GM19023 (cell line): ENCODE results near the gene HMGB2.

Source experiments
- ATAC-seq: cut with Tn5 transposase; IDR thresholded peaks from one replicate; pipeline ENCODE4 v1.9.1; 2021; ENCODE audit warnings: mild to moderate bottlenecking, moderate library complexity; ENCODE audit not compliant: unreplicated experiment

The HMGB2 gene

DNA sequence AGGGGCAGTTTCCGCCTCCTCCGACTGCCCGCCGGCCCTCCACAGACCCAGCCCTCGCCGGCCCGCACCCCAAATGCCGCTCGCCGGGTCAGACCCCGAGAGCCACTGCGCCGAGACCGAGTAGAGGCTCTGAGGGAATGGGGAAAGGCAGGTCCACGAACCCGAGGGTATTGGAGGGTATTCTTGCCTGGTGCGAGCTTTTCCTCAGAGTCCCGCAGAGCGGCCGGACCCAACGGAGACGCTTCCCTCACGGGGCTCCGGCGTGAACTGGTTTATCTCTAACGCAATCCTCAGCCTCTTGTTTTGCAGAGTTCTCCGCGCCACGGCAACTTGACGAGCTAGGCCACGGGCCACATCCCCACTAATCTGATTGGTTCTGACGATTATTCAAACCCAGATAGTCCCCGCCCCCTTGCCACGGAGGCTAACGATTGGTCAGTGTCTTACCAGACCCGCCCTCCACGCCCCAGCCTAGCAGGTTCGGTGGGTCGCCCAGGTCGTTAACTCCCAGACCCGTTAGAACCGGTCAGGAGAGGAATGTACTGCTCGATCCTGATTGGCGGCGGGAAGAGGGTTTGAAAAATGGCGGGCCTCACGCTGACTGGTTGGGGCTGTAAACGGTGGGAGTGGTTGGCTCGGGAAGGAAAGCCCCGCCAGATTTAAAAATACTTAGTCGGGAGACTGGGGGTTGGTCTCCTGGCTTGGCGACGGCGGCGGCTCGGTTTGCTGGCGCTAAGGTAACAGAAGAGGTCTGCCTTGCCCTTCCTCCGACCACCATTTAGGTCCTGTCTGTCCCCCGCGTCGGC lies at the start of gene HMGB2:
TSS of gene HMGB2 (minus strand) at position 274 of the 806 bp plus-strand sequence. CDS start 709 bp downstream, outside the sequence.
- ATAC-seq = peak; percentile 94

- no peak for ATAC-seq
Observed at GRCh38 chr4:173382349-173382748, 48.2 kb upstream of the HMGB2 start.

DNA sequence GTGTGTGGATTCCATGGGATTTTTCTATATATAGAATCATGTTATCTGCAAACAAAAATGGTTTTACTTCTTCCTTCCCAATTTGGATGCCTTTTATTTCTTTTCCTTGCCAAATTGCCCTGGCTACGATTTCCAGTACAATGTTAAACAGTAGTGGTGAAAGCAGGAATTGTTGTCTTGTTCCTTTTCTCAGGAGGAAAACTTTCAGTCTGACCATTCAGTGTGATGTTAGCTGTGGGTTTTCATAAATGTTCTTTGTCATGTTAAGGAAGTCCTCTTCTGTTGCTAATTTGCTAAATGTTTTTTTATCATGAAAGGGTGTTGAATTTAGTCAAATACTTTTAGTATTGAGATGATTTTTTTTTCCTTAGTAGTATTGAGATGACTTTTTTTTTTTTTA lies 47.5 kb upstream of the HMGB2 start:
- ATAC-seq = no peak

DNA sequence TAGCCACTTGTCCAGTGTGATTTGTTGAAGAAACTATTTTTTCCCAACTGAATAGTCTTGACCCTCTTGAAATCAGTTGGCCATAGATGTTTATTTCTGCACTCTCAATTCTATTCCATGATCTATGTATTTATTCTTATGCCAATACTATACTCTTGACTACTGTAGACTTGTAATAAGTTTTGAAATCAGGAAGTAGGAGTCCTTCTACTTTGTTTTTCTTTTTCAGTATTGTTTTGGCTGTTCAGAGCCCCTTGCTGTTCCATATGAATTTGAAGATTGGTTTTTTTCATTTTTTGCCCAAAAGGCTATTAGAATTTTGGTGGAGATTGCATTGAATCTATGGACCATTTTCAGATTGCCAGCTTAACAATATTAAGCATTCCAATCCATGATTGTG lies 46.8 kb upstream of the HMGB2 start:
- ATAC-seq = no peak

DNA sequence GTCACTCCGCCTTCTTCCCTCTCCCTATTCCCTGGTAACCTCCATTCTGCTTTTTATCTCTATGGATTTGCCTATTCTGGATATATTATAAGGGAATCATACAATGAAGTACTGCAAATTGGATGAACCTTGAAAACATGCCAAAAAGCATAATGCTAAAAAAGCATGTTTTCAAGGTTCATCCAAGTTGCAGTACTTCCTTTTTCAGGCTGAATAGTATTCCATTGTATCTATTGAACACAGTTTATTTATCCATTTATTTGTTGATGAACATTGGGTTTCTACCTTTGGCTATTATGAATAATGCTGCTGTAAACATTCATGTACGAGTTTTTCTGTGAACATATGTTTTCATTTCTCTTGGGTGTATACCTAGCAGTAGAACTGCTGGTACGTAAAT lies 45.8 kb upstream of the HMGB2 start:
- ATAC-seq = no peak

GRCh38 chr4:173374588-173374987 lies 40.4 kb upstream of the HMGB2 start:
- ATAC-seq = no peak

DNA sequence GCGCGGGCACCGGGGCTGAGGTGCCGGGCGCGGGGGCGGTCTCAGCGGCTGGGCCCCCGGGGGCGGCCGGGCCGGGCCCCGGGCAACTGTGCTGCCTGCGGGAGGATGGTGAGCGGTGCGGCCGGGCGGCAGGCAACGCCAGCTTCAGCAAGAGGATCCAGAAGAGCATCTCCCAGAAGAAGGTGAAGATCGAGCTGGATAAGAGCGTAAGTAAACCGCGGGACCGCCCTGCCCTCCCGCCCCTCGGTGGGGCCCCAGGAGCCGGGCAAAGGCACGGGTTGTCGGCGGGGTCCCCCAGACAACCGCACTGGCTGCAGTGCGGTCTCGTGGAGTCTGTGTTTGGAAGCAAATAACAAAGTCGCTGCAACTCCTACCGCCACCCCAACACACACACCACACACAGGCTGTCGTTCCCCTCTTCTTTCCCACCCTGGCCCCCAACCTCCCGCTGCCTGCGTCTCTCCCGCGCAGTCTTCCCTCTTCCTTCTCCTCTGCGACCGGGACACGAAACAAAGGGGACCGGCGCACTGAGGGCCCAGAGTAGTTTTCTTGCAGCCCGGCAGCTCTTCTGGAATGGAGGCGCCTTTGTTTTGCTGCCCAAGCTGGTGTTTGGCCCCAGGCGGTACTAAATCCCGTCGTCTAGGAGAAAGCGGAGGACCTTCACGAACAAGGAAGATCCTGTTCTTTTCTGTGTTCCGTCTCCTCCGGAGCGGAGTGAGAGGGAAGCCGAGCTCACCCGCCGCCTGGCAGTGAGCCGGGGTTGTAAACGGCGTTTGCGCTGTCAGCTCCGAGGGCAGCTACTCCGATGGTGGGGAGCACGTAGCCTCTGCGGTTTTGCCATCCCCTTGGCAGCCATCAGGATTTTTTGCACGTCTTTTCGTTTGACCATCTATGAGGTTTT lies 37.4 kb upstream of the HMGB2 start:
- ATAC-seq = peak; percentile 30

- ATAC-seq = peak; percentile 71
Observed at GRCh38 chr4:173370477-173371291, 36.5 kb upstream of the HMGB2 start, which contains the start of gene SAP30. Gene SAP30 (plus strand): TSS chr4:173370954. CDS start chr4:173371183, 229 bp downstream.

DNA sequence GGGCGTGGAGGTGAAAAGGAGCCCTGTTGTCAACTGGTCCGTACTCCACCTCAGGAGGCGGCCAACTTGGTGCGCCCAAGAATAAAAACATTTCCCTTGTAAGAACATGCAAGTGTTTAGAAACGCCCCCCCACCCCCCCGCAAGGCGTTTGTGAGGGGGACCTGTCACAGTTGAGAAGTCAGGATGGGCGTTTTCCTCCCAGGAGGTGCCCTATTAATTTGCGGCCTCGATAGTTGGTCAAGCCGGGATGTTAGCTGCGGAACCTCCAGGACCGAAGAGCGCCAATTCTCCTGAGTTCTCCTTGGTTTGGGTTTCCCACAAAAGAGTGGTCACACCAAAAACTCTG lies 35.9 kb upstream of the HMGB2 start:
- ATAC-seq = peak; percentile 4

DNA sequence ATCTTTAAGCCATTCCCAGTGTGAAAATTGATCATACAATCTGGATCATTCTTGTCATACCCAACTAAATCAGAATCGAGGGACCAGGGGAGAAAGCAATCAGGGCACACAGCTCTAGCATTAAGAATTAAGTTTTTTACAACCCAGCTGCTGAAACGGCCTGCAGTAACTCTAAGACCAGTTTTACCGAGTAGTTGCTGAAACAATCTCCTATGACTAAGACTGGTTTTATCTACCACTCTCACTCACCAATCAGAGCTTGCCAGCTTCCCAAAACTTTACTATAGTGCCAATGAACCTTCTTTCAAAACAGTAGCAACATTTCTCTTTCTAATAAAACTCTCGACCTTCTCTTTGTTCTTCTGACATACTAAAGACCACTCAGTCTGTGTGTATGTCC lies 33.8 kb upstream of the HMGB2 start:
- no peak for ATAC-seq

GRCh38 chr4:173367285-173367684 lies 33.1 kb upstream of the HMGB2 start:
- no peak for ATAC-seq

- no peak for ATAC-seq
Observed at GRCh38 chr4:173365359-173365996, 31.3 kb upstream of the HMGB2 start.

GRCh38 chr4:173362666-173363065 lies 28.5 kb upstream of the HMGB2 start:
- ATAC-seq = no peak

GRCh38 chr4:173360587-173361221 lies 26.5 kb upstream of the HMGB2 start:
- no peak for ATAC-seq

DNA sequence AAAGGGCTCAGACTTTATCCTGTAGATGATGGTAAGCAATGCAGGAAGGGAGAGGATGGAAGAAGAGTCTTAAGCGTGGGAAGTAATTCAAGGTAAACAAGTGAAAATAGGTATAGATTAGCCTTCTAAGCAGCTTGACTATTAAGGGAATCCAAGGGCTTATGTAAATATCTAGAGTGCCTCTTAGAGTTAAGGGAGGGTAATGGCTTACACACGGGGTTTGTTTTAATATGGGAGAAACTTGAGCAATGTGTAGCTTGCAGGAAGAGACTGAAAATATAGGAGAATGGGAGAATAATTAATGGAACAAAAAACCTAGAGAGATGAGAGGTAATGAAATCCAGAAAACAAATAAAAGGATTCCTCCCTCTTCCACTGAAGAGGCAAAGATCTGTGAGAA lies 23.8 kb upstream of the HMGB2 start:
- no peak for ATAC-seq

GRCh38 chr4:173347467-173347866 lies 13.3 kb upstream of the HMGB2 start:
- no peak for ATAC-seq

DNA sequence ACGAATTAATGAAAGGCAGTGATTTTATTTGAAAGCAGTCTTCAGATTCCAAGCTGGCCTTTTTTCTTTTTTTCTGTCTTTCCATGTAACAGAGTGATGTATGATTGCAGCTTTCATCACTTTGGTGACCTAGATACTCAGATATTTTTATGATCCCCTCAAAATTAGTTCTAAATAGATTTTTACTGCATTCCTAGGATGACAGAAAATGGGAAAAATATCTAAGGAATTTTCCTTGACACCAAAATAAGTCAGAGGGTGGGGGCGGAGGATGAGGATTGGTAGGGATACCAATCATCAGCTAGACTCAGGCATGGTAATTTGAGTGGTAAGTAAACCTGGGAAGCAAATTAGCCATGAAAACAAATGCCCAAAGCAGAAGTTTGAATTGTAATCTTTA lies 11.9 kb upstream of the HMGB2 start:
- no peak for ATAC-seq

DNA sequence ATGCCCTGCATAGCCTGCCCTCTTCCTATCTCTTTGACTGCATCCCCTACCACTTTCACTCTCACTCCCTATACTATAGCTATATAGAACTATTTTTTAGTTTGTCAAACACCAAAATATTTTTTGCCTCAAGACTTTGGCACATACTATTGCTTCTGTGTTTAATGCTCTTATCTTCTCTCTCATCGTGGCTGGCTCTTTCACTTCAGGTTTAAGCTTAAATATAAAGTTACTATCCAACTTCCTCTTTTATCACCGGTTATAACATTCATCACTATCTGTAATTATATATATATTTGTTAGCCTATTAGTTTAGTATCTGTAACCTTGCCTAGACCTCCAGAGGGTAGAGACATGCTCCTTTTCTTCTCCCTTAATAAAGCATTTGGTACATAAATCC lies 11.5 kb upstream of the HMGB2 start:
- ATAC-seq = no peak

- ATAC-seq = no peak
Observed at GRCh38 chr4:173343832-173344397, 9.8 kb upstream of the HMGB2 start.

- ATAC-seq = no peak
Observed at GRCh38 chr4:173337463-173337862, 3.3 kb upstream of the HMGB2 start.
